Endothelial cell (in vitro differentiated cells): ENCODE measurements around the gene SLX1A. TPM values are rescaled to one million over a fixed set of nuclear protein-coding genes. Genes with fewer than 3 reads are reported as not detected.

Experiments
- DNase-seq: peaks from one replicate; pipeline ENCODE4 v3.0.0; 2021; ENCODE audit warnings: low spot score
- H3K27ac Mint-ChIP-seq: one replicate; pipeline ENCODE4 v1.8.0; 2021; ENCODE audit warnings: mixed read lengths, inconsistent platforms; ENCODE audit not compliant: unreplicated experiment
- H3K27me3 Mint-ChIP-seq: one replicate; pipeline ENCODE4 v1.8.0; 2021; ENCODE audit warnings: mild to moderate bottlenecking, moderate library complexity, mixed read lengths, inconsistent platforms; ENCODE audit not compliant: unreplicated experiment
- H3K36me3 Mint-ChIP-seq: one replicate; pipeline ENCODE4 v1.8.0; 2021; ENCODE audit warnings: mild to moderate bottlenecking, low read depth, mixed read lengths, inconsistent platforms; ENCODE audit not compliant: unreplicated experiment
- H3K4me1 Mint-ChIP-seq: one replicate; pipeline ENCODE4 v1.8.0; 2021; ENCODE audit warnings: mild to moderate bottlenecking, mixed read lengths, inconsistent platforms; ENCODE audit not compliant: unreplicated experiment
- H3K4me3 Mint-ChIP-seq: one replicate; pipeline ENCODE4 v1.8.0; 2021; ENCODE audit warnings: mild to moderate bottlenecking, mixed read lengths, inconsistent platforms; ENCODE audit not compliant: unreplicated experiment
- H3K9me3 Mint-ChIP-seq: one replicate; pipeline ENCODE4 v1.8.0; 2021; ENCODE audit warnings: mixed read lengths, inconsistent platforms; ENCODE audit not compliant: unreplicated experiment
- total RNA-seq: library from RNA; stranded (reverse); fragmentation: NEBNext Ultra II Directional; extraction: Animal tissue kit (Norgen Biotek cat#: 25700); gene quantifications from one replicate; pipeline ENCODE4 v1.2.1, GENCODE V29; 2021; ENCODE audit not compliant: unreplicated experiment
- TF ChIP-seq, protein P1 (sequence below): fragments of 200-600 bp; sonication (generic); IDR thresholded peaks from one replicate; pipeline ENCODE4 v1.5.0; 2021; ENCODE audit warnings: antibody characterized with exemption; ENCODE audit not compliant: unreplicated experiment

The SLX1A gene
- total RNA-seq, 1 donor from 2014 or later, result 61.0 TPM

- Mint-ChIP-seq H3K27ac (no peak overlapping the region), H3K27me3 (peaks cover 4% of the 10 kb centered on the region), H3K36me3 (no peaks in the 10 kb centered on the region)
These were observed 14.5 kb upstream of the SLX1A start for GRCh38 chr16:30179195-30179594.

DNA sequence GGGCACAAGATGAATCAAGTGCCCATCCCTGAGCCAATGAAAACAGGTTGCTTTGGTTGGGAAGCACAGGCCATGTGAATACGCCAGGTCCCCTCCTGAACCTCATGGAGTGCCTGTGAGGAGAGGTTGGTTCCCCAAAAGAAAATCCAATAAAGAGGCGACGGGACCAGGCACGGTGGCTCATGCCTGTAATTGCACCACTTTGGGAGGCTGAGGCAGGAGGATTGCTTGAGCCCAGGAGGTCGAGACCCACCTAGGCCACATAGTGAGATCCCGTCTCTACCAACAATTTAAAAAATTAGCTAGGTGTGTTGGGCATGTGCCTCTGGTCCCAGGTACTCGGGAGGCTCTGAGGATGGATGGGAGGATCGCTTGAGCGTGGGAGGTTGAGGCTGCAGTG is 13.7 kb upstream of the SLX1A start:
- TF ChIP-seq, protein P1, sequence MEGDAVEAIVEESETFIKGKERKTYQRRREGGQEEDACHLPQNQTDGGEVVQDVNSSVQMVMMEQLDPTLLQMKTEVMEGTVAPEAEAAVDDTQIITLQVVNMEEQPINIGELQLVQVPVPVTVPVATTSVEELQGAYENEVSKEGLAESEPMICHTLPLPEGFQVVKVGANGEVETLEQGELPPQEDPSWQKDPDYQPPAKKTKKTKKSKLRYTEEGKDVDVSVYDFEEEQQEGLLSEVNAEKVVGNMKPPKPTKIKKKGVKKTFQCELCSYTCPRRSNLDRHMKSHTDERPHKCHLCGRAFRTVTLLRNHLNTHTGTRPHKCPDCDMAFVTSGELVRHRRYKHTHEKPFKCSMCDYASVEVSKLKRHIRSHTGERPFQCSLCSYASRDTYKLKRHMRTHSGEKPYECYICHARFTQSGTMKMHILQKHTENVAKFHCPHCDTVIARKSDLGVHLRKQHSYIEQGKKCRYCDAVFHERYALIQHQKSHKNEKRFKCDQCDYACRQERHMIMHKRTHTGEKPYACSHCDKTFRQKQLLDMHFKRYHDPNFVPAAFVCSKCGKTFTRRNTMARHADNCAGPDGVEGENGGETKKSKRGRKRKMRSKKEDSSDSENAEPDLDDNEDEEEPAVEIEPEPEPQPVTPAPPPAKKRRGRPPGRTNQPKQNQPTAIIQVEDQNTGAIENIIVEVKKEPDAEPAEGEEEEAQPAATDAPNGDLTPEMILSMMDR, result no peak
- Mint-ChIP-seq H3K27me3 (peaks cover 6% of the 10 kb centered on the region), H3K27ac (no peak overlapping the region), H3K4me1 (no peaks in the 10 kb centered on the region), H3K36me3 (no peaks in the 10 kb centered on the region), H3K9me3 (no peaks in the 10 kb centered on the region), H3K4me3 (no peak overlapping the region)
- DNase-seq, result no peak

More at GRCh38 chr16:30179195-30179594, 14.5 kb upstream of the SLX1A start:
- H3K9me3 Mint-ChIP-seq, result no peaks in the 10 kb centered on the region
- H3K4me1 Mint-ChIP-seq, result no peaks in the 10 kb centered on the region
- H3K4me3 Mint-ChIP-seq, result no peak overlapping the region
- DNase-seq, result no peak
- TF ChIP-seq, protein P1, result no peak

DNA sequence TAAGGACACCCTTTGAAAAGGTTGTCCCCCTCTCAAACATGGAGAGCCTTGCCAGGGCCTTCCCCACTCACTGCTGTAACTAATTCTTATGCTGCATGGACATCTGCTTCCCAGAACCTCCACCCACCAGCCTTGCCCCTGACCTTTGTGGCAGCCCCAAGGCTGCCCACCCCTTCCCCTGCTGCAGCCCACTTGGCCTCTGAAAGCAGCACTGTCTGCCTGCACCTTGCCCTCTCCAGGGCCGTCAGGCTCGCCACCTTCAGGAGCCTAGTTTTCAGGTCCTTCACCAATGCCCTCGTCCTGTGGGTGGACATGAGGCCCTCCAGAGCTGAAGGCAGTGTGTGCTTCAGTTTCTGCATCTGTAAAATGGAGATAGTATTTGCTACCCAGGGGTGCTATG is 12.9 kb upstream of the SLX1A start:
- Mint-ChIP-seq H3K4me3 (peak overlapping the region; percentile 15), H3K9me3 (no peaks in the 10 kb centered on the region), H3K27ac (no peak overlapping the region), H3K36me3 (no peaks in the 10 kb centered on the region), H3K27me3 (peaks cover 9% of the 10 kb centered on the region), H3K4me1 (no peaks in the 10 kb centered on the region)
- TF ChIP-seq, protein P1, result no peak
- no peak for DNase-seq

- no peak within 1 kb of the TSS for H3K27ac Mint-ChIP-seq
- H3K4me3 Mint-ChIP-seq, result peak within 1 kb of the TSS; percentile 87
- DNase-seq, result peak; percentile 77
- peaks cover 9% of the 10 kb centered on the region for H3K27me3 Mint-ChIP-seq
- TF ChIP-seq, protein P1, result no peak
- no peaks in the 10 kb centered on the region for H3K36me3 Mint-ChIP-seq
- H3K4me1 Mint-ChIP-seq, result no peaks in the 10 kb centered on the region
- no peaks in the 10 kb centered on the region for H3K9me3 Mint-ChIP-seq
These were observed 10.2 kb upstream of the SLX1A start, which contains the start of gene CORO1A for GRCh38 chr16:30183233-30184095. TSS of gene CORO1A (plus strand) at chr16:30183602. CDS start at chr16:30185210, 1,608 bp downstream.
